ENCODE data around the gene IZUMO4.

DNA sequence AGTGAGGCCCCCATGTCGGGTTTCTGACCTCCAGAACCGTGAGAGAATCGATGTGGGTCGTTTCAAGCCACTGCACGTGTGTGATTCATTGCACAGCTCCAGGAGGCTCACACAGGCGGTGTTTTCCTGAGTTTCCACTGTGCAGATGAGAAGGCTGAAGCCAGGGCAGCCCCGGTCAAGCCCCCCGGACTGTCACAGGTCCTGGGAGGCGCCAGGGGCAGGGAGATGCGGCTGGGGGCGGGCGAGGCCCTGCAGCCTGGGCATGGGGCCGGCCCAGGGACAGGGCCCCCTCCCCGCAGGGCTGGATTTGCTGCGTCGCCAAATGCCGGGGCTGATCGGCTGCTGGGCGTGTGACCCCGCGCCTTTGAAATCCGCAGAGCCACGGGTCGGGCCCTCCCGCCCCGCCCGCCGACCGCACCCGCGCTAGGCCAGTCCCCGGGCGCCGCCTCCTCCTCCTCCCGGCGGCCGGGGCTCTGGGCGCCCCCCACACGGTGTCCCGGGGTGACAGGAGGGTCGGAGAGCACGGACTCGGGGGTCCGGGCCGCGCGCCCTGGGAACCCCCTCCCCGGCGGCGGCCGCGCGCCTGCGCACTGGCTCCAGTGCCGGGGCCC lies 35.7 kb upstream of the IZUMO4 start:
- TF ChIP-seq, protein P1, sequence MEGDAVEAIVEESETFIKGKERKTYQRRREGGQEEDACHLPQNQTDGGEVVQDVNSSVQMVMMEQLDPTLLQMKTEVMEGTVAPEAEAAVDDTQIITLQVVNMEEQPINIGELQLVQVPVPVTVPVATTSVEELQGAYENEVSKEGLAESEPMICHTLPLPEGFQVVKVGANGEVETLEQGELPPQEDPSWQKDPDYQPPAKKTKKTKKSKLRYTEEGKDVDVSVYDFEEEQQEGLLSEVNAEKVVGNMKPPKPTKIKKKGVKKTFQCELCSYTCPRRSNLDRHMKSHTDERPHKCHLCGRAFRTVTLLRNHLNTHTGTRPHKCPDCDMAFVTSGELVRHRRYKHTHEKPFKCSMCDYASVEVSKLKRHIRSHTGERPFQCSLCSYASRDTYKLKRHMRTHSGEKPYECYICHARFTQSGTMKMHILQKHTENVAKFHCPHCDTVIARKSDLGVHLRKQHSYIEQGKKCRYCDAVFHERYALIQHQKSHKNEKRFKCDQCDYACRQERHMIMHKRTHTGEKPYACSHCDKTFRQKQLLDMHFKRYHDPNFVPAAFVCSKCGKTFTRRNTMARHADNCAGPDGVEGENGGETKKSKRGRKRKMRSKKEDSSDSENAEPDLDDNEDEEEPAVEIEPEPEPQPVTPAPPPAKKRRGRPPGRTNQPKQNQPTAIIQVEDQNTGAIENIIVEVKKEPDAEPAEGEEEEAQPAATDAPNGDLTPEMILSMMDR (IDR thresholded peaks at IDR 0.05; ENCODE audit: low read depth, low read length, missing input control) = no peak
- TF ChIP-seq GABPA (IDR thresholded peaks at IDR 0.05 in 1 of 2, conservative IDR thresholded peaks at IDR 0.05 in 1 of 2) (no peak), RAD21 (IDR thresholded peaks at IDR 0.05) (no peak), JUND (IDR thresholded peaks at IDR 0.05) (no peak), TAF1 (conservative IDR thresholded peaks at IDR 0.05) (no peak), SP1 (IDR thresholded peaks at IDR 0.05) (no peak), NR2F2 (IDR thresholded peaks at IDR 0.05) (no peak), FOXA2 (IDR thresholded peaks at IDR 0.05) (no peak)
- TF ChIP-seq, protein P2, sequence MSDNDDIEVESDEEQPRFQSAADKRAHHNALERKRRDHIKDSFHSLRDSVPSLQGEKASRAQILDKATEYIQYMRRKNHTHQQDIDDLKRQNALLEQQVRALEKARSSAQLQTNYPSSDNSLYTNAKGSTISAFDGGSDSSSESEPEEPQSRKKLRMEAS (IDR thresholded peaks at IDR 0.05) = no peak
- TF ChIP-seq, protein P3, sequence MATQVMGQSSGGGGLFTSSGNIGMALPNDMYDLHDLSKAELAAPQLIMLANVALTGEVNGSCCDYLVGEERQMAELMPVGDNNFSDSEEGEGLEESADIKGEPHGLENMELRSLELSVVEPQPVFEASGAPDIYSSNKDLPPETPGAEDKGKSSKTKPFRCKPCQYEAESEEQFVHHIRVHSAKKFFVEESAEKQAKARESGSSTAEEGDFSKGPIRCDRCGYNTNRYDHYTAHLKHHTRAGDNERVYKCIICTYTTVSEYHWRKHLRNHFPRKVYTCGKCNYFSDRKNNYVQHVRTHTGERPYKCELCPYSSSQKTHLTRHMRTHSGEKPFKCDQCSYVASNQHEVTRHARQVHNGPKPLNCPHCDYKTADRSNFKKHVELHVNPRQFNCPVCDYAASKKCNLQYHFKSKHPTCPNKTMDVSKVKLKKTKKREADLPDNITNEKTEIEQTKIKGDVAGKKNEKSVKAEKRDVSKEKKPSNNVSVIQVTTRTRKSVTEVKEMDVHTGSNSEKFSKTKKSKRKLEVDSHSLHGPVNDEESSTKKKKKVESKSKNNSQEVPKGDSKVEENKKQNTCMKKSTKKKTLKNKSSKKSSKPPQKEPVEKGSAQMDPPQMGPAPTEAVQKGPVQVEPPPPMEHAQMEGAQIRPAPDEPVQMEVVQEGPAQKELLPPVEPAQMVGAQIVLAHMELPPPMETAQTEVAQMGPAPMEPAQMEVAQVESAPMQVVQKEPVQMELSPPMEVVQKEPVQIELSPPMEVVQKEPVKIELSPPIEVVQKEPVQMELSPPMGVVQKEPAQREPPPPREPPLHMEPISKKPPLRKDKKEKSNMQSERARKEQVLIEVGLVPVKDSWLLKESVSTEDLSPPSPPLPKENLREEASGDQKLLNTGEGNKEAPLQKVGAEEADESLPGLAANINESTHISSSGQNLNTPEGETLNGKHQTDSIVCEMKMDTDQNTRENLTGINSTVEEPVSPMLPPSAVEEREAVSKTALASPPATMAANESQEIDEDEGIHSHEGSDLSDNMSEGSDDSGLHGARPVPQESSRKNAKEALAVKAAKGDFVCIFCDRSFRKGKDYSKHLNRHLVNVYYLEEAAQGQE (IDR thresholded peaks at IDR 0.05) = no peak
- TF ChIP-seq, protein P4, sequence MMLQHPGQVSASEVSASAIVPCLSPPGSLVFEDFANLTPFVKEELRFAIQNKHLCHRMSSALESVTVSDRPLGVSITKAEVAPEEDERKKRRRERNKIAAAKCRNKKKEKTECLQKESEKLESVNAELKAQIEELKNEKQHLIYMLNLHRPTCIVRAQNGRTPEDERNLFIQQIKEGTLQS (IDR thresholded peaks at IDR 0.05) = no peak
- TF ChIP-seq, protein P5, sequence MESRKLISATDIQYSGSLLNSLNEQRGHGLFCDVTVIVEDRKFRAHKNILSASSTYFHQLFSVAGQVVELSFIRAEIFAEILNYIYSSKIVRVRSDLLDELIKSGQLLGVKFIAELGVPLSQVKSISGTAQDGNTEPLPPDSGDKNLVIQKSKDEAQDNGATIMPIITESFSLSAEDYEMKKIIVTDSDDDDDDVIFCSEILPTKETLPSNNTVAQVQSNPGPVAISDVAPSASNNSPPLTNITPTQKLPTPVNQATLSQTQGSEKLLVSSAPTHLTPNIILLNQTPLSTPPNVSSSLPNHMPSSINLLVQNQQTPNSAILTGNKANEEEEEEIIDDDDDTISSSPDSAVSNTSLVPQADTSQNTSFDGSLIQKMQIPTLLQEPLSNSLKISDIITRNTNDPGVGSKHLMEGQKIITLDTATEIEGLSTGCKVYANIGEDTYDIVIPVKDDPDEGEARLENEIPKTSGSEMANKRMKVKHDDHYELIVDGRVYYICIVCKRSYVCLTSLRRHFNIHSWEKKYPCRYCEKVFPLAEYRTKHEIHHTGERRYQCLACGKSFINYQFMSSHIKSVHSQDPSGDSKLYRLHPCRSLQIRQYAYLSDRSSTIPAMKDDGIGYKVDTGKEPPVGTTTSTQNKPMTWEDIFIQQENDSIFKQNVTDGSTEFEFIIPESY (IDR thresholded peaks at IDR 0.05) = no peak

Data from liver (tissue), 3 donors.